Activated CD8-positive, alpha-beta memory T cell treated with anti-CD3 and anti-CD28 coated beads for 1 hour (primary cell): ENCODE measurements around the gene CLEC1A.

Source experiments
- DNase-seq, 2 donors: peaks; one replicate each; pipeline ENCODE4 v3.0.0-alpha.2; 2020; ENCODE audit warnings: low read depth in 1 of 2; ENCODE audit errors: extremely low read depth in 1 of 2

Gene CLEC1A

DNA sequence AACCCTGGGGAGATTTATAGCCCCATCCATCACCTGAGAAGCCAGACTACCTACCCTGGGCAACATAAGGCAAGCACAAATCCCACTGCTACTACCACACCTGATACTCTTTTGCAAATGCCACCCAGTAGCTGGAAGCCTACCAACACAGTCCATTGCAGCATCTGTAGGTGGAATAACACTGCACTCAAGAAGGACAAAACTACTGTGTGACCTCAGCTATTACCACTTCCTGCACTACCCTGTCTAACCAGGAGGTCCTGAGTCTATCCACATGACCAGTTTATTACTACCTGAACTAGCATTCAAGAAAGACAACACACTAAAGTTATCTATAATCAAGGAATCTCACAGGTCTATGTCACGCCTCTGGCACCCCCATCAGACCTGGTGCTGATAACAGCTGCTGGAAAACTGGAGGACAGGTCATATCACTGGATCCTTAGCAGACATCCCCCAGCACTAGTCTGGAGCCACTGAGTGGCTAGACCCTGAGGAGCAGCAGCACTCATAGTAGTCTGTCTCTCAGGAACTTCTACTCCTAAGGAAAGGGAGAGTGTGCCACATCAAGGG, 2.9 kb upstream of the CLEC1A start:
- no peak for DNase-seq

DNA sequence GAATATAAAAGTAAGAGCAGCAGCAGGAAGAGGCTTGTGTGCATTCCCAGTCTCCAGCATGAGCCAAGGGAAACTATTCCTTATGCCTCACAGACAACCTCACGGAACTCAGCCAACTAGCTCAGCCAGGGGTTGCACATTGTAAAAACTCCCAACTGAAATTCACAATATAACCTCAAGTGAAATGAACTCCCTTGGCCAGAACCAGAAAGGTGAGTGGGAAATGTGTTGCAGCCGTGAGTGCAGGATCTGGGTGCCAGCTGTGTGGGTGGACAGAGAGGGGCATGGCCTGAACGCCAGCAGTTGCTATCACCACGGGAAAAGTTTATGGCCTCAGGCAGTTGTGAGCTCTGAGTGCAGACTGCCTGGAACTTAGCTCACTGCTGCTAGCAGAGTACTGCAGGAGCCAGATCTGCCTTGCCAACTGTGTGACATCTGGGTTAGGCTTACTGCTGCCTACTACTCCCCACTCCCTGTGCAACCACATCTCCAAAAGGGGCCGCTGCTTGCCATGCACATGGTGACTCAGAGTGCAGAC, 2.3 kb upstream of the CLEC1A start:
- no peak for DNase-seq

DNA sequence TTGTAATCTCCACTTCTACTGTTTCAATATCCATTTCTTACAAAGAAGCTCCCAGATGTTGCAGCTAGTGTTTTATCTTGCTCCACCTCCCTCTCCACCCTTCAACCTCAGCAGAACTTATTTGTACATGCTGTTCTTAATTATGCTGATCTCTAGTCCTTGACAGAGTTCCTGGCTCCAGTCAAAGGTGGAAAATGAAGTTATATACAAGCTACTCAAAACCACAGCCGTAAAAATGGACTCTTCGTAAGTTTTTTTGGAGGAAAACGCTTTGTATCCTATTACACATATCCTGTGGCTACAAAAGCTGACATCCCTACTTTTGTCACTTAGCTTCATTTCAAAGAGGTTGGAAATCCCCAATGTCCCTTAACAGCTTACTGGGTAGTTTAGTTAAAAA, 1.3 kb downstream of the CLEC1A start:
- DNase-seq: no peak

DNA sequence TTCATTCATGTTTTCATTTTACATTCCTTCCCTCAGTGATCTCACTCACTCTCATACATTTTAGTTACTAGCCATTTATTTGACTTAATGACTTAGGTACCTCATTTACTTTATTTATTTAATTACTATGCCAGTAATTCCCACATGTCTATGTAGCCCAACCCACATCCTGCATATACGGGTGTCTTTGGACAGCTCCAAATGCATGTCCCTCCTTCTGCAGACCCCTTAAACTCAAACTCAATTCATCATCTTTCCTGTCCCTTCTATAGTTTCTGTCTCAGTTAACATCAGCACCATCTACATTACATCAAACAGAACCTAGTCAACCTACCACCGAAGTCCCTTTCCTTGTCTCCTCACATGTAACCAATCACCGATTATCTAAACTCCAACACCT, 2.8 kb downstream of the CLEC1A start:
- DNase-seq: no peak

DNA sequence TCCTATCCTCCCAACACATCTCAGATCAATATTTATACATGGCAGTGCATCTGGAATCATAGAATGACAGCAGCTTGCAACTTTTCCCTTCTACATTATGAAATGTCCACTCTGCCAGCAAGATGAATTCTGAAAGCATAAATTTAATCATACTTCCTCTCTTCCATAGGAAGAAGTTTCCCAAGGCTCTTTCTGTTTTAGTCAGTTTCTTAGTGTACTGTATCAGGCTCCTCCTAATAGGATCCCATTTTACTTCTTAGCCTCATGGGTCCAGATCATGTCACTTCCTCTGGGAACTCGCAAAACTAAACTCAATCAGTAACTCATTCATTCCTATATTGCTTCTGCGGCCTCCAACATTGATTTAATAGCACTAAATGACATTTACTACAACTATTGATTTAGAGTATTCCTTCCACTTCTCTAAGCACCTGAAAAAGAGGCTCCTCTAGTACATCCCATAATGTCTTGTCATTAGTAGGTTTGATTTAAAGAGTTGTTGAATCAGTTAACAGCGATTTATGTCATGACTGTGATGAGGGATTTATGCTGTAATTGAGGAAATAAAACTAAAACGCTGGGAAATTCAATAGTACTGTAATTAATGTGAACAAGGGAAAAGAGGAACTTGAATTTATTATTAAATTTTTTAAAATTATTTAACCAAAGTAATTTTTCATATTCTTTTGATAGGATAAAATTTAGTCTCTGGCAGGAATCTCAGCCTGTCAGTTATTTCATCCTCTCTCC, 4.0 kb downstream of the CLEC1A start:
- no peak for DNase-seq

DNA sequence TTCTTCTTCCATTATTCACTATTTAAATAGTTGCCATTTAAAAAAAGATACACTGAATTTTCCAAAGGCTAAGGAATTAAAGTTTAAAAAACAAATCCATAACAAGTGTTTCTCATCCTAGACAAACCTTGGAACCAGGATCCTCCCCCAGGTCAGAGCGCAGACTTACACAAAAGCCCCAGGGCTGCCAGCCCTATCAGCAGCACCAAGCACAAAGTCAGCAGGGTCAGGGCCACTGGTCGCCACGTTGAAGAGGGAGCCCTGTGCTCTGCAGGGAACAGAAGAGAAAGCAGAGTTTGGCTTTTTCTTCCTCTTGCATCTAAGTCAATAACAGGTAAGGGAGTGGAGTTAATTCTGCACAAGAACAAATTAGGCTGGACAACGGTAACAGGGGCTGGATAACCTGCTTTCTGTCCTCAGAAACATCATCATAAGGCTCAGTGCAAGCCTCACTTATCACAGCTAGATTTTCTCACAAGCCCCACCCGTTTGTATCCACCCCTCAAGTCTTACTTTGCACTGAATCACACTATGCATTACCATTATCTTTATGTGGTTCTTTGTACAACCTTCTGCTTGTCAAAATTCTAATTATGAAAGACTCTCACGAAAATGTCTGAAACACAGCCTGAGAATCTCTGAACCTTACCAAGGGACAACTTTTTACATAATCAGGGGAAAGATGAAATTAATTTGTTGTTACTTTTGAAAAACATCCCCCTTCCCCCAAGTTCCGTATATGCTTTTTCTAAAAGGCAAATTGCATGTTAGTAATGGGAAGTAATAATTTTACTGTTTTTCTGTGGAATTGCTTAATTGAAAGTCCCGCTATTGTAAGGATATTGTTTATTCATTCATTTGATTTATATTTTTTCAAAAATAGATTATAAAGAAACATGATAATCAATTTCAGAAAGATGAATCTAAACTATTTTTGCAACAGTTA, 9.6 kb downstream of the CLEC1A start:
- DNase-seq: no peak

DNA sequence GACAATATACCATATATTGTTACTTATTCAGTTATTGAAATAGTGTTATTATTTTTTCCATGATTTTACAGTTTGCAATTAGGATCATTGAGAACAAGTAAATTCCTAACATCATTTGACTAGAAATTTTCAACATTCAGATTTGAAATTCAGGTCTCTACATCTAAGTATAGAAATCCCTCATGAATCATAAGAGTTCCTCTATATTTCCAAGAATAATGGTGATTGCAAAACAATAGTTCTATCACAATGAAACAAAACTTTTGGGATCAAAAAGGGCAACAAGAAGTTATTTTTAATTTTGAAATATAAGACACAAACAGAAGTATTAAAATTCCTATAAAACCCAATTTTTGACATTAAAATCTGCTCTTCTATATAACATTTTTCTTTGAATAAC, 10.8 kb downstream of the CLEC1A start:
- no peak for DNase-seq

DNA sequence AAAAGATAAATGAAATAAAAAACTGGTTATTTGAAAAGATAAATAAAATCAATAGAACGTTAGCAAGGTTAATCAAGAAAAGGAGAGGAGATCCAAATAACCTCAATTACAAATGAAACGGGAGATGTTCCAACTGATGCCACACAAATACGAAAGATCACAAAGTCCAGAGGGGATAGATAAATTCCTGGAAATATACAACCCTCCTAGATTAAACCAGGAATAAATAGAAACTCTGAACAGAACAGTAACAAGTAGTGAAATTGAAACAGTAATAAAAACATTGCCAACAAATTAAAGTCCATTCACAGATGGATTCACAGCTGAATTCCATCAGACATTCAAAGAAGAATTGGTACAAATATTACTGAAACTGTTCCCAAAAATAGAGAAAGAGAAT, 12.4 kb downstream of the CLEC1A start:
- DNase-seq: no peak

DNA sequence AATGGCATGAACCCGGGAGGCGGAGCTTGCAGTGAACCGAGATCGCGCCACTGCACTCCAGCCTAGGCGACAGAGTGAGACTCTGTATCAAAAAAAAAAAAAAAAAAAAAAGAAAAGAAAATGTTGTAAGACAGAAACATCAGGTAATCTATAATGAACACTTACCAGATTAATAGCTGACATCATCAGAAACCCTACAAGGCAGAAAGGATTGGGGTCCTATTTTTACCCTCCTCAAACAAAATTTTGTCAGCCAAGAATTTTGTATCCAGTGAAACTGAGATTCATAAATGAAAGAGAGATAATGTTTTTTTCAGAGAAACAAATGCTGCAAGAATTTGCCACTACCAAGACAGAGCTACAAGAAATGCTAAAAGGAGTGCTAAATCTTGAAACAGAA, 14.1 kb downstream of the CLEC1A start:
- DNase-seq: no peak

DNA sequence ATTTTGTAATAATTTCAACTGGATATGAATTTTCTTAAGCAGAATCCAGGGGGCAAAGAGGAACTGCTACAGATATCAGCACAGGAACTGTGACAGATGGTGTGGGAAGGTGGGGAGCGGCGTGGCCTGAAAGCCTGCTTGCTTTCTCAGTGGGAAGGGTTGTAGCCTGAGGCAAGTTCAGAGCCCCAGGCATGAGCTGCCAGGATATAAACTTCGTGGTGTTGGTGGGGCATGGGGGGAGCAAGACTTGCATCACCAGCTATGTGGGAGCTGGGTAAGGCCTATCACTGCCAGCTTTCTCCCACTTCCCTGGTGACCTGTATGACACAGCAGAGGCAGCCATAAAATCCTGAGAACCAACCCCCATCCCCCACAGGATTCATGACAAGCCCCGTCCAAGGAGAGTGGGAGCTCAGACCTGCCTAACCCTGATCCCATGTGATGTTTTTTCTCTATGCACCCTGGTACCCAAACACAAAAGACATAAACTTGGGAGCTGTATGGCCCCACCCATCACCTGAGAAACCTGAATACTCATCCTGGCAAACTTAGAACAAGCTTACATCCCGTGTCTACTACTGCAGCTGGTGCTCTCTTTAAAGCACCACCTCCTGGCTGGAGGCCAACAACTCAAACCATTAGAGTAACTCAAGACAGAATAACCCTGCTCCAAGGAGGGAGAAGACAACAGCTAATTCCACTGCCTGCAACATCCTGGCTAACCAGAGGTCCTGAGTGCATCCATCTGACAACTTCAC, 16.5 kb downstream of the CLEC1A start:
- DNase-seq: no peak

DNA sequence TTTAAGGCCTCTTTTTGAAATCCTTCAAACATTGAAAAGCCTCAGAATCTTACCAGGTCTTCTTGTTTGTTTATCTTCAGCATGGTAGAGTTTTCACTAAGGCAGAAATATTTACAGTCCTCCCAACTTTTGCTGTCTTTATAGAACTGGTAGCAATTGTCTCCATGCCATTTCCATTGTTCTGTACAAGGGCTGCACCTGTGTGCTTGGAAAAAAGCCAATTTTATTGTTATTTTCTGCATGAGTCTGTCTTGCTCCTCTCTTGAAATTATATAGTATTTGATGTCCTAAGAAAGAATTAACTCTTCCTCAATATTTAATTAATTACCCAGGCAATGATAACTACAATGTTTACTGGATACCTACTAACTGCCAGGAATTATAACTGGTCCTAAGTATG, 23.3 kb downstream of the CLEC1A start:
- no peak for DNase-seq

DNA sequence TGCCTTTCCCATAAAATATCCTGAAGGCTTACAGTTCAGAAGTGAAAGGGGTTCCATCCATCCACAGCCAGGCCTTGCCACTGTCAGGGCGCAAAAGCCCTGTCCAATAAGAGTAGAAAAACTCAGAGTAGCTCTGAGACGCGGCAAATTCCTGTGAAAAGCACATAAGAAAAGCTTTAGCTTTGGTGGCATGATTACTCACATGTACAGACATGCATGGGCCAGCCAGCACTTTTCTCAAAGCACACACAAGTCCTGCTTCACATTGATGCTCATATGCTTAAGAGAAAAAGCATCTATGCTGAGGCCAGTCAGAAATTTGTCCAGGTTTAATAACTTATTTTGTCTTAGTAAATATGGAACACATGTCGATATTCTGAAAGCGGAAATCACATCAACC, 25.5 kb downstream of the CLEC1A start:
- no peak for DNase-seq

DNA sequence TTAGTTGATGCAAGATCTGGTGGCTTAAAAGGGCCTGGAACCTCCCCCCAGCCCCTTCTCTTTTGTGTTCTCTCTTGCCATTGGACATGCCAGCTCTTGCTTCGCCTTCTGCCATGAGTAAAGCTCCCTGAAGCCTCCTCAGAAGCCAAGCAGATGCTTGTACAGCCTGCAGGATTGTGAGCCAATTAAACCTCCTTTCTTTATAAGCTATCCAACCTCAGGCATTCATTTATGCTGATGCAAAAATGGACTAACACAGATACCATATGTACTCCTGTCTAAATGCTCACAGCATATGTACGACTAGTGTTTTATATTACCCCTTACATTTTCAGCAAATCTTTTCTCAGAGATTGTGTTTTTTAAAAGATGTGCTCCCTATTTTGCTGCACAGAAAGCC, 26.7 kb downstream of the CLEC1A start:
- DNase-seq: no peak

DNA sequence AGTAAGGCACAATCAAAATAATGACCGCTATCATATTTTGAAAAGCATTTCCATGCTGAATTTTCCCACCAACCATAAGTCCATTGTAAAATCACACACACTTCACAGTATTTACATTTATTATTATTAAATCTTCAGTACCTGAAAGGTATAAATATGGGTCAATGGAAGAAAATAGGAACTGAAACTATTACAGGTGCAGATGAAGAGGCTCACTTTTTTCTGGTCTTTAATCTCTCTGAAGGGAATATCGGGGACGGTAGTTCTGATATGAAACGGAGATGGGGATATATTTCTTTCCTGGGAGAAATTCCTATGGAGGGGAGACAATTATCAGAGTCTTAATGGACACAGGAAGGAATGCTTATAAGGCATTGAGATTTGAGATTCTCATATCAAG, 28.4 kb downstream of the CLEC1A start:
- DNase-seq: no peak

DNA sequence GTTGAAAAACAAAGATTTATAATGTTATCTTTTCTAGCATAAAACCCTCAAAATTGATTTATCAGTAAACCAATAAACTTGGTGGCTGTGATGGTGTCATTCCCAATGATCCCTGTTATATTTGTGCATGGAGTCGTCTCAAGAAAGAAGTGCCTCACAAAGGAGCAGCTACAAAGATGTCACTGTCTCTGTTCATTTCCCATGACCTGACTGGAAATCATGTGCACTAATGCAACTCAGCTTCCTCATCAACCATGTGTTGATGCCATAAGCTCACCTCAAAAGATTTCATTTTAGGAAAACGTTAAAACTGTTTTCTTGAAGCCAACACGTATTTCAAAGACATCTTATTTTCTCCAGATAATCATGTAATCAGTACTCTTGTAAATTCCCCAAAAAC, 28.8 kb downstream of the CLEC1A start:
- no peak for DNase-seq

DNA sequence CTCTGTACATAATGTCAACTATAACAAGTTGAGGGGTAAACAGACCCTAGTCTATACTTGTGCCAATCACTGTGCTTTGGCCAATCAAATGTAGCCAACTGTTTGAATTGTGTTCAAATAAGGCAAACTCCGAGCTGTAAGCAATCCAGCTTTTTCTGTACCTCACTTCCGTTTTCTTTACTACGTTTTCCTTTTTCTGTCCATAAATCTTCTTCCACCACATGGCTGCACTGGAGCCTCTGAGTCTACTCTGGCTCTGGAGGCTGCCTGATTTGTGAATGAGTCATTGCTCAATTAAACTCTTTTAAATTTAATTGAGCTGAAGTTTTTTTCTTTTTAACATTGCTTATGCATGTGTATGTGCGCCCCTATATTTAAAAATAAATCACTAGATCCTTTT, 29.7 kb downstream of the CLEC1A start:
- DNase-seq: no peak

DNA sequence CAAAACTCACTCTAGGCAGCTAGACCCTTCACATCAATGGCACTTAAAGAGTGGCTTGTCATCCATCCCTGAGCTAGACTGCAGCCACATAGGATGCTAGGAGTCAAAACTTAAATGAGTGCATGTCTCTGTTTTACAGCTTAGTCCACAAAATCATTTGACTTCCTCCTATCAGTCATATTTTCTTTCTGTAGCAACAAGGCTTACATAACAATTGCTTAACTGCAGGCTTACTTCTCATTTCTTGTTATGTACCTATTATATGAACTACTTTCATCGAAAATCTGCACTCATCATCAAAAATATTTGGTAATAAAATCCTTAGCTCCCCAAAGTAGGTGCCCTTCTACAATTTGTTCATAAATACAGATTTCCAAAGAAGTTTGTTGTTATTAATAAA, 30.1 kb downstream of the CLEC1A start:
- DNase-seq: no peak

DNA sequence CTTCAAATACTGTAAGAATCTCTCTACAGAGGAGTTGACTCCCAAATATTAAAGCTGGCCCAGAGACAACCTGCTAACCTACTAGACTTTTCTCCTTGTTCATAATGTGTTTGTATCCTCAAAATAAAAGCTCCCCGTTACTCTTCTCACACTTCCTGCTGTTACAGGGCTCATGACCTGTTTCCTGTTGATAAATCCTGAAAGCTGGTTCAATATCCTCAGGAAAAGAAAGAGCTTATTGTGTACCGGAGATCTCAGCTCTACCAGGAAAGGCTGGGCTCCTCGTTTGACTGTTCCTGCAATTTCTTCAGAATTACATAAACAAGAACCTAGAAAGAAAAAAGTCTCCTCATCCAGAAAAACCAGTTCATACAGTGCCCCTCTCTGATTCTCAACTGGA, 30.8 kb downstream of the CLEC1A start:
- DNase-seq: no peak

DNA sequence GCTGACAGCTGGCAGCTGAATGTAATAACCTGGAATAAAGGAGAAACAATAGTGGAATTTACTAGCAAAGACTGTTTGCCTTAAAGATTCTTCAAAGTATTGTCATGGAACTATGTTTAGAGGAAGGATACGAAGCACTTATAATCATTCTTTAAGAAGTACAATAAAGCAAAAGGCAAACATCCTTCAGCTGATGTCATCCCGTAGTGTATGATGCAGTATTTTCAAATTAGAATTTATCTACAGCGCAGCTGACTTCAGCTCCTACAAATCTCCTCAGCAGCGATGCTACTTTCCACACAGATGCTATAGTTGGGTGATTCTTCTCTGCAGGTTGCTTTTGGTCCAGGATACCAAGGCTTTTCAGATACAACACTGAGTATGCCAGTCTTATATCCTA, 31.5 kb downstream of the CLEC1A start:
- DNase-seq: no peak

DNA sequence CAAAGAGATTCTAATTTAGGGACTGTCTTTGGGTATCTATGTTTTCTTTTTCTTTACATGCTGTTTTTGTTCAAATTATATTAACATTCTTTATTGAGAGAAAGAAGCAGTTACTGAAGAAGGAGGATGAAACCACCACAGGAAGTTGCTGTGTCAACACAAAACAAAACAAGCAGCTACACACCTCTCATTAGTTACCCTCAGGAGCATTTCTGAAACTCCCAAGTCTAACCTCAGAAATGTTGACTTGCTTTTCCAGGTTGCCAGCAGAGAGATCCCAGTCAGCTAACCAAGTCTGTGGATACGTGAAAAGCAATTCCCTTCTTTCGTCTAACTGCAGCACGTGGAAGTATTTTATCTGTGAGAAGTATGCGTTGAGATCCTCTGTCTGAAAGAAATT, 33.5 kb downstream of the CLEC1A start:
- DNase-seq: no peak

DNA sequence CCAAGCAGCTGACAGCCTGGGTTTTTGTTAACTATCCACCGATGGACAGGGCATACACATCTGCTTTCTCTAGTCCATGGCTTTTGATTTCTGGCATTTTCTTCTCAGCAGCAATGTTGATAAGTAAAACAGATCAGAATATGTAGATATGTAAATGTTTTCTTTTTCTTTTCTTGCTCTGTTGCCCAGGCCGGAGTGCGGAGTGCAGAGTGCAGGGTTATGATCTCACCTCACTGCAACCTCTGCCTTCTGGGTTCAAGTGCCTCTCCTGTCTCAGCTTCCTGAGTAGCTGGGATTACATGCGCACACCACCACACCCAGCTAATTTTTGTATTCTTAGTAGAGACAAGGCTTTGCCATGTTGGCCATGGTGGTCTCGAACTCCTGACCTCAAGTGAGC, 40.4 kb downstream of the CLEC1A start:
- DNase-seq: no peak
